ENCODE results near the gene LRP1B.
A peak's percentile ranks its signal among the peaks of the same experiment; 100 is the strongest.

Gene LRP1B

DNA sequence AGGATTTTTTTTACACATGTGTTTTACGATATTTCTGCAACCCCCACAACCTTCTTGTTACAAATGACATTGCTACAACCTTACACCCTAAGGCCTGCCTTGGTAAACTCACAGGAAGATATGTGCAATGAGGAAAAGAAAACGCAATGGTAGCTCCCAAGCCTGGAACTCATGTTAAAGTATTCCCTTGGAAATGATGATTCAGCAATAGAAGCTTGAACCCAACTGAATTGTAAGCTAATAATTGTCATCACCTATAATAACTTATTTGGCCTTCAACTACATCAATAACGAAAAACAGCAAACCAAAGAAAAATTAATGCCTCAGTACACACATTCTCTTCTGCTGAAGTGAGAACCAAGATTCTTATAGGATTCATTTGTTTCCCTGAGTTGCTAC lies 491.0 kb downstream of the LRP1B start:
- DNase-seq, result no peak

DNA sequence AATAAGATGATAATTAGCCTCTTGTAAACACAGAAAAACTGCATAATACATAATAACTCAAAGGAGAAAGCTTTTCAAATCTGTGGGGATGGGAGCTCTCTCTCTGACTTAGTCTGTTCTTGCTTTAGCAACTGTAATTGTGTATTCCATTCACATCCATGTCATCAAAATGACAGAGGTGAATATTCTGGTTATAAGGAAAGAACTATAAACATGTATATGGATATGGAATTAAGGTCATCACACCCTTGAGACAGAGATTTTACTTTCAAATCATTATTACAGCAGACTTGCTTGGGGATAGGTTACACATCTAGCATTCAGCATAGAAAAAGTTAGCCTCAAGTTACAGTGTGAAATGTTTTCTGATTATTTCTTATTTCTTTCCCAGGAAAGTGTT lies 497.7 kb downstream of the LRP1B start:
- no peak for DNase-seq

DNA sequence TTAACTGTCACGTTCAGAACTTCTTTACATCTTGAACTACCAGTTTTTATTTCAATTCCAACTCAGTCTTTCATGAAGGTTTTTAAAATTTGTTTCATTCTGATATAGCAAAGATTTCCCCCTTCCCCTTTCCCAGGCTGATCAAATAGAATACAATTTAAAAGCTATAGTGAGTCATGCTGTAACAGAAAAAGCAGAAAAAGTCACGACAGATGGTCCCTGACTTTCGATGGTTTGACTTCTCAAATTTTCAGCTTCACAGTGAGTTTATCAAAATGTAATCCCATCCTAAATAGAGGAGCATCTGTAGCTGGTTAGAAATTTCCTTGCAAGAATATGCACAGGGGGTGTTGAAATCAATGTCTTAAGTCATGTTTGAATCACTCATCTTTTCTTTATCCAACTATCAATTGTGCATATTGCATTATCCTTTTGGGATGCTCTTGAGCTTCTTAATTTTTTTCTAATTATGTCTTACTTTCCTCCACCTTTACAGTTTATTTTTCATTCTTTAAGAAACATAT lies 500.3 kb downstream of the LRP1B start:
- no peak for DNase-seq

DNA sequence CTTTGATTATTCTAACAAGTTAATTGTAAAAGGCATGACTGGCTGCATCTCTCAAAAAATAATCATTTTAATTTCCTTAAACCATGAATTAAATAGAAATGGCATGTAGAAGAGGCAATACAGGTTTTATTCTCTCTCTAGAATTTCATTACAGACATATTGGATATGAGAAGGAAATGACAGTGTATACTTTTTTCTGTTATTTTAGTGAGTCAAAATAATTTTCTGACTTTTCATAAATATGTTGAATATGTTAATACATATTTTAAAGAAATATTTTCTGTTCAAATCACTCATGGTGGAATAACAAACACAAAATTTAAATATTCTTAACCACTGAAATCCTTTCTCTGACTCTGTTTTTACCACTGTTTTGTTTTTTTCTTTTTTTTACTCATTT lies 510.4 kb downstream of the LRP1B start:
- DNase-seq, result no peak

DNA sequence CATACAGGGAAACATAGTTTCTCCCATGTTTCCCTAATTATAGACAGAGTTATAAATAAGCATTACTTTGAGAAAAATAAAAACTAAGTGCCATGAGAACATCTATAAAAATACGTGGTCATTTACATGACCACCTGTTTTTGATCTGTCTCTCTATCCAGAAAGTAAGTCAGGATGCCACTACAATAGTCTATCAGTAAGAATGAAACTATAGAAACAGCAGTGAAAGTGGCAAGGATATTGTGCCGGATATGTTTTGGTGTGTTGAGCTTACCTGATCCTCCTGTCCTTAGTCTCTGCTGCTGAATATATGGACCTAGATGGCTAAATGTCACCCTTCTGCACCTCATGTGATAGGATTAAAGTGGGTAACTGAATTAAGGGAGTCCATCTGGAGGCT lies 512.4 kb downstream of the LRP1B start:
- DNase-seq, result no peak

DNA sequence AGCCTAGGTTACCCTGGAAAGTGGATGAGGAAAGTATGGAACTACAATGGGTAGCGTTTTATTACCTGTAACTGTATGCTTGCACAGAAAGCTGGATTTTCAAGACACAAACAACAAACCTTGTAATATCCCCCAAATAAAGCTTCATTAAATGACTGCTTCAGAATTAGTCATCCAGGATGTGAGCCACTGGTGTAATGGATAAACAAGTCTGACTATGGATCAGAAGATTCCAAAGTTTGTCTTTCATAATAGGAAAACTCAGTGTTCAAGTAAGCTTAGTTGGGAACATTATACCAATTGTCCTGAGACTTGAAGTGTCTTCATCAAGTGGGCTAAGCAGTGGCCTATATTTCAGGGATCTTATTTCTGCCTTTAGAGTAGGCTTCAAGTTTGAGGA lies 518.8 kb downstream of the LRP1B start:
- no peak for DNase-seq

DNA sequence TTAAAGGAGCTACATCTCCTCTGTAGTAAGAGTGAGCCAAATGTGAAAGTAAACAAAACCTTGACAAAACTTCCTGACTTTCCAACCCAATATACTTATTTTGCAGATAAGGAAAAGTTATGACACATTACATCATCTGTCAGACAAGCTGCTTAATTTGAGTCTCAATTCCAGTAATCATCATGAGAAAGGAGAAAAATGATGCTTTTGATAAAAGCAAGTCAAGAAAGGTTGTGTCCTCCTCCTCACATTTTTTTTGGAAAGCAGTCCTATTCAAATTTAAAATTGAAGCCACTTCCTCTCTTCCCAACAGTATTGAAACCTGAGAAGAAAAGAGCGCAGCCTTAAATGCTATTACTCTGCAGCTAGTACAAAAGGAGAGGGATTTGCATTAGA lies 519.6 kb downstream of the LRP1B start:
- DNase-seq, result peak; percentile 59 to 73

DNA sequence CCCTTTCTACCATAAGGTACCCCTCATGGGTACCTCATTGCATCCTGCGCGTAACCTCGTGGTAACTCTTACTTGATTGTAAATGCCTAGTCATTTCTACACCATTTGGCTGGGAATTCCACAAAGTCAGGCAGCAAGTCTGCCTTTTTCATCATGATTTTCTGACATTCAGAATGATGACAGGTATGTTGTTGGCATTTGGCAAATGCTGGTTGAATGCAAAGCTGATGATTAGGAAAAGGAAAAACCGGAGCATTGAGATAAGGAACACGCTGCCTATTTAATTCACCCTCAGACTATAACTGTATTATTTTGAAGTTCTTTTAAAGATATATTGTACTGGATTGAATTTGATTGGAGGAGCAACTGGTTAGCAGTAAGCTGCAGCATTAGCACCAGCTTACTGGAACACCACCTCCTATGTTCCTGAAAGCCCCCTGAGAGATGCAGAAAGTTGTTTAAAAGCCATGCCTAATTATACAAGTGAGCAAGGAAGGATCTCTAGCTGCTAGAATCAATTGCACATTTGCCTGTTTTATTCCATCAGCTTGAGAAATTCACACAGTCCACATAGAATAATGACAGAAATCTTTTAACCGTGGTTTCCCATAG lies 520.1 kb downstream of the LRP1B start:
- no peak for DNase-seq

DNA sequence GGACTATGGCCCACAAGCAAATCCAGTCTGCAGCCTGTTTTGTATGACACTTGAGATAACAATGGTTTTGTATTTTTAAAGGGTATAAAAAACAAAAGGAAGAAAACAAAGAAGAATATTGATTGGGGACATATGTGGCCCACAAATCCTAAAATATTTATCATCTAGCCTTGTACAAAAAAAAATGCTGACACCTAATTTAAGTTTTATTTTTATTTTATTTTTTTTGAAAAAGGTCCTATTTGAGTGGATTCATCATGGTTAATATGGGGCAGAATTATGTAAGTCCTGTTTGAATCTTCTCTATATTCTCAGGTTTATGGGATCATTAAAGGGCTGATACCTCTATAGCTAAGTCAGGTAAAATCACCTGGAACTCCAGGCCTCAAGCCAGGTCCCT lies 525.7 kb downstream of the LRP1B start:
- DNase-seq, result no peak

DNA sequence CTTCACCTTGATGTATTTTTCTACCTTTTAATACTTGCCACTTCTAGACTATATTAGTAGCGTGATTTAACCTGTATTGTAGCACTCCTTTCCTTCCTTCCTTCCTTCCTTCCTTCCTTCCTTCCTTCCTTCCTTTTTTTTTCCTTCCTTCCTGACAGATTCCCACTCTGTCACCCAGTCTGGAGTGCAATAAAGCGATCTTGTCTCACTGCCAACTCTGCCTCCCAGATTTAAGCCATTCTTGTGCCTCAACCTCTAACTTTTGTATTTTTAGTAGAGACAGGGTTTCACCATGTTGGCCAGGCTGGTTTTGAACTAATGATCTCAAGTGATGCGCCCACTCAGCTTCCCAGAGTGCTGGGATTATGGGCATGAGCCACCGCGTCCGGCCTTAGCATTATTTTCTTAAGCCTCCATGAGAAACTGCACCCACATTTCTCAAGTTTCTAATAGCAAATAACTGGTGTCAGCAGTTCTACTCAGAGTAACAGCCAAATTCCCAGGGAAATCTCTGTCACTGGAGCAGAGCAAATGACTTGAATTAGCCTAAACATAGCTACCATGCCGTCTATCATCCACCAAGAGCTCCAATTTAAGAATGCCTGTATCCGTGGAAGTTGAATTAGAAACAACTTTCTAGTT lies 529.2 kb downstream of the LRP1B start:
- DNase-seq, result no peak

DNA sequence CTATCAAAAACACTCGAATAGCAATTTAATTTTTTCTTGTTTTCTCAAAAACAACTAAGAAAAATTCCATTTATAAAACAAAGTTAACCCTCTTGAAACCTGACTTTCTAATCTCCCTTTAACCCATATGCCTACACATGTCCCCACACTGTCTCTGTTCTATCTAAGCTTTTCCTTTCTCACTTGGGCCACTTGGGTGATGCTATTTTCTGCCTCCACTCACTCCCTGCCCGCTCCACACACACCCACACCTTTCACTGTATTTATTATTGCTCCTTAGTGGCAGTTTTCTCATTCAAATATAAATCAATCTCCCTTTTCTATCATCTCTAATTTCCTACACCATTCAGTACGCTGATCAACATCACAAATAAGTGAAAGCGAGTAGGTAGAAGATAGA lies 531.1 kb downstream of the LRP1B start:
- no peak for DNase-seq

DNA sequence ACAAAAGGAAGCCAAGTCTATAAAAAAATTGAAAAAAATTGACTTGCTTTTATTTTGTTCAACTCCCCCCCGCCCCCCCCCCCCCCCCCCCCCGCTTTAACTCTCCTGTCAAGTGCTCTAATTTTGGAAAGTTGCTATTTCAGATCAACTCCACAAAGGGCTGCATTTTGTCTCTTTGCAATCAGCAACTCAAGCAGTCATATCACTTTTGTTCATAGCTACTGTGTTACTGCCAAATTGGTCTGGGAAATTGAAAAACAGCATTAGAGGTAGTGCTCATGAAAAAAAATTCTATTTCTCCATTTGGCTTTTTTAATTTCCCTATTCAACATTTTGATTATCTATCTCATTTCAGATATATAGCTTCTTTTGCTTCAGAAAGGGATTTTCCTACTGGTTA lies 531.8 kb downstream of the LRP1B start:
- no peak for DNase-seq

DNA sequence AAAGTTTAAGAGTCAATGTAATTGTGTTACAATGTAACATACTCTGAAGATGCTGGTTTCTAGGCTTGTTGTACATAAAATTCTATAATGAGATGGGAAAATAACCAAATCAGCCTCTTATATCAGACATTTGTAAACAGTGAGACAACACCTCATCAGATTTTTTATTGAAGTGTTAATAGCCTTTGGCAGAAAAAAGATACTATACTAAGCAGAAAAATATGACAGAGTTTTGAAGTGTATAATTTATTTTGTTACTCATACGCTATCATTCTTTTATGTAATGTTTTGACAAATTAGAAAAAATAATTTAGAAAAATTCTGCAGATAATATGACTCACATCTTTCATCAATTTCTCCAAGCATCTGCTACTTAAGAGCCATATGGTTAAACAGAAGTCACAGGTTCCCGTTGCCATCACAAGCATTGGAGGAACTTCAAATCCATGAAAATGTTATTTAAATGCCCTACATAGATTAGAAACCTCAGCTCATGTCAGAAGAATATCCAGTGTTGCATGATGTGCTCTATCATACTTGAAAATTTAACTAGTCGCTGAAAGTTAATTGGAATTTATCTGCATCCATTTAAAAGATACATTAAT lies 535.4 kb downstream of the LRP1B start:
- no peak for DNase-seq

DNA sequence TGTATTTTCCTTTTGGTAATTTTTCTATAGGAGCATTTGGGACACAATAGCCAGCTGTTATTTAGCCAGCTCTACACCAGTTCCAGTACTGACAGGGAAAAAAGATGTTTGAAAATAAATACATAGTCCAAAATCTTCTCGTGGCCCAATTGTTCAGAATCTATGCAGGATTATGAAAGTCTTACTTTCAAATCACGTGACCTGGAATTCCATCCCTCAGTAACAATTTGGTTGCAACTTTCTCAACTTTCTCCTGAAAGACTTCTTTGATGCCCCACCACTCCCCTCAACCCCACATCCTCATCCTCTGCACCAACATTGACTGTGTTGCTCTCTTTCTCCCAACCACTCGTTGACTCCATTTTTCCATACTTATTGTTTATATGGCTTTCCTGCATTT lies 539.0 kb downstream of the LRP1B start:
- no peak for DNase-seq

DNA sequence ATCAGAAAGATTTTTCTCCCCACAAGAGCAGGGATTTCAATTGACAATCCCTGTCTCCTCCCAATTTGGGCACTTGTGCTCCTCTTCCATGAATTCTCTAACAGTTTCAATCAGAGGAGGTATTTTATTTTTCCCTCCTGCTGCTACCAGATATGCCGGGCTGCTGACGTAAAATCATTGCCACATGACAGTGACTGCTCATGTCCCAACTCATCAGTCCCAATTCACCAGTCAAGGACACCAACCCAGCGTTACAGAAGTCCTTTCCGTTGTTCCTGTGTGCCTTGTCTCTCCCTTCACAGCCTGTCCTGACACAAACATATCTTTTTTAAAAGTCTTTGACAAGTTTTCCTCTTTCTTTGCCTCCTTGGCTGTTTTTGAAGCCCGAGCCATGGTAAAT lies 540.2 kb downstream of the LRP1B start:
- no peak for DNase-seq

DNA sequence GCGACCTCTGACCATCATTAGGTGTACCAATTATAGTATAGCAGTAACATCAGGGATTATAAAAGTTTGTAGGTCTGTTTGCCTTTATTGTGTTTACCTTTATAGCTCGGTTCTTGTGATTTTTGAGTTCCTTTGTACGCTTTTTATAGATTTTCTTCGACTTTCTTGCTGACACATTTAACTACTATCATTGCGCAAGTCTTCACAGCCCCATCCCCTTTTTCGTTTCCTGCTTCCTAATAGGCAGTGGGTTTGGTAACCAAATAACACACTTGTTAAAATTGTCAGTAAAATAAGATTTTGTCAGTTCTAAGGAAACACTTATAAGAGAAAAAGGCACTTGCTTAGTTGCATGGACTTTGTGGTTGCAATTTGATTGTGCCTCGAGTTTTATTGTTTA lies 541.5 kb downstream of the LRP1B start:
- no peak for DNase-seq

DNA sequence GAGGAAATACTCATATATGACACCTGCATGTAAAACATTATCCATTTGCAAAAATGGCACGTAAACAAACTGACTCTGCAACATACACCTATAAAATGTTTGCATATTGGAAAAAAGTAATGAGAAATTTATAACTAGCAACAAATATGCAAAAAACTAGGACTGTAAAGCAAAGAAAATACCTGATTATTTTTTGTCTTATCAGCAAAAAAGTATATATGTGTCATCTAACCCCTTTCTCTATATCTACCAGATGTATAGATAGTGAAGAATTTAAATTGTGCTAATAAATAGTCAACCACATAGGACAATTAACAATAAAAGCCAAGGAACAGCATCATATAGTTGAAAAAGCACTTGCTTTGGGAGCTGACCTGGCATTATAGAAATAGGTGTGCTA lies 543.8 kb downstream of the LRP1B start:
- peak; percentile 12 to 15 for DNase-seq

DNA sequence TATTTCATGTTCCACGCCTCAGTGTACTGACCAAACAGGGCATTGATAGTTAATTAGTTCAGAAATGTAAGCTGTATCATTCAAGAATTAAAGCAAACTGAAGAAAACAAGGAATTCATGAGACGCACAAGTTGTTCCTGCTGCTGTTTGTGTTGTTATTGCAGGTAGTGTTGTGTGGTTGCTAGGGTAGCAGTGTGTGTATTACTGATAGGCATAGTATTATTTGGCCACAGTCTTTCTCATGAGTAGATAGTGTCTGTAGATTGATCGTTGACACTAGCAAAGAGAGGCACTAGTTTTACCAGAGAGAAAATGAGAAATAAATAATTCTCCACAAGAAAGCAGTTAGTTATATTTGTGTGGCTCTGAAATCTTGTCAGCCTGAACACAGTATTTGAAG lies 548.6 kb downstream of the LRP1B start:
- no peak for DNase-seq

DNA sequence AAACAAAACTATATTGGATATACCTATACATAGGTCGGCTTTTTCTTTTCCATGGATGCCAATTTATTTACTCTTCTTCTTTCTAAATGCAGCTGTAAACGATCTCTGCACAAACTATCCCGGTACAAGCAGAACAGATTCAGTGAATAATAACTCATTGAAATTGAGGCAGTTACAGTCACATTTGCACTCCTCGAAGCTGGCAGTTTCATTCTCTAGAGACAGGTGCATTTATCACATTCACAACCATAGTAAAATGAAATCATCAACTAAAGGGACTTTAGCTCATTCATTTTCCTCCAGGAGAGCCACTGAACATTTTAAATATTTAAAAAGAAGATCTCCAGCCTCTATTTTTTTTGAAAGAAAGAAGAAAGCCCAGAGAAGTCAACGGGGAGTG lies 551.7 kb downstream of the LRP1B start:
- DNase-seq, result peak in 1 of 2 experiments; percentile 10

DNA sequence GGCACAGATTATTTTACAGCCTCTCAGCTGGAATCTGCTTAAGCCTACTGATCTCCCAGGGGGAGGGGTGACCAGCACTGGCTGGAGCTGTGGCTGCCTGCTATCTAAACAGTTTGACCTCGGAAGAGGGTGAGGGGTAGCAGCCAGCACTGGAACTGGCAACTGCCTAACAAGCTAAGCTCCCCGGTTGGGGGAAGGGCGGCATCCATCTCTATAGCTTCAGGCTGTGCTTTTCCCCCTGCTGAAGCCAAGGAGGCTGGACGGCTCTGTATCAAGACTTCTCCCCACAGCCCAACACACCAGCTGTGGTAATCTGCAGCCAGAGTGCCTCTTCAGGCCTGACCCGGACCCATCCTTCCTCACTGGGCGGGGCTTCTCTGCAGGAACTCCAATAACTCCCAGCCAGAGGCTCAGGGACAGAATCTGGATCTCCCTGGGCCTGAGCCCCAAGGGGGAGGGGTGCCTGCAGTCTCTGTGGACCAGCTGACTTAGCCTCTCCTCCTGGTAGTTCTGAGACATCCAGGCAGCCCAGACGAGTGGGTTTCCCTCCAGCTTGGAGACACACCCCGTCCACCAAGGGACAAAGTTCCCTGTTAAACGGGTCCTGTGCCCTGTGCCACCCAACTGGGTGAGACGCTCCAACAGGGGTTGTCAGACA lies 560.2 kb downstream of the LRP1B start:
- DNase-seq, result no peak

DNA sequence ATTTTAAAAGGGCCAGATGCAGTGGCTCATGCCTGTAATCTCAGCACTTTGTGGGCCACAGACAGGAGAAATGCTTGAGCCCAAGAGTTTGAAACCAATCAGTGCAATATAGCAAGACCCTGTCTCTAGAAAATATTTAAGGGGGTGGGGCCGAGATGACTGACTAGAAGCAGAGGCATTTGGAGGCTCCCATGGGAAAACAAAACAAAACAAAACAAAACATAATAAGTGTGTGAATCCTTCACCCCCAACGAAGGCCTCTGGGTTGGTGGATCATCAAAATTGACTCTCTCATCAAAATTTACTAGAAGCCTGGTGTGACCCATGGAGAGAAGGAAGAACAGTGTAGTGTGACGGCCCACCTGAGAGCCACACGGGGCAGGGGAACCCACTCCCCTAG lies 560.9 kb downstream of the LRP1B start:
- DNase-seq, result no peak

DNA sequence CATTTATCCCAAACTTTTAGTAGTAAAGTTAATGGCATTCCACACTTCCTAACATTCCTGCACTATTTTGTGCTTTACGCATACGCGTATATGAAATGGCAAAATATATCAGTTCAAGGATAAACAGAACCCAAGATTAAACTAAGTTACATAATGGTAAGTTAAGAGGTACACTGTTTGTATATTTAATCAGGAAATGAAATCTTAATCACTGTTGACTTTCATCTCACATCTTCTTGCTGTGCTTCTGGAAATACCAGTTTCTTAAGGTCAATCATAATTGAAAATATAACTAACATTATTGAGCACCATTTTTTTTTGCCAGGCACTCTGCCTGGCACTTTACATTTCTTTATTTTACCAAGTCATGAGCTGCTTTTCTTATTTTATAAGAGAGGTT lies 565.2 kb downstream of the LRP1B start:
- DNase-seq, result no peak

DNA sequence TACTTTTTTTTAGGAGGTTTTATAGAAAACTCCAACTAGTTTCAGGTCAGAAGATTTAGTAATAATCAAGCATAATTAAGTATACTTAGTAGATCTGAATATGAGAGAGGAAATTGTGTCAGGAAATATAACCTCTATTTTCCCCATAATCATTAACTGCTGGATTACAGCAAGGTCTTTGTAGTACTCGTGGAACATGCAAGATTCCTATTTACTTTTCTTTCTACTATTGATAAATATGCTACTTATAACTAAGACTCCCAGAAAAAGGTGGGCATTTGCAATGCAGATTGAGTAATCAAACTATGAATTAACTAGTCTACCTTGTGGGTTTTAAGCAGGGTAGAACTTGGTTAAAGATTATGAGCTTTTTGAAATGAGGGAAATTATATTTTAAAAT lies 570.1 kb downstream of the LRP1B start:
- no peak for DNase-seq

Measured in NCI-H526 (cell line).